Activated gamma-delta T cell (primary cell): ENCODE data around the gene SRSF5.
"Not testable (repeated sequence)": the region's sequence is repeated elsewhere in the genome, so short reads cannot be mapped to it uniquely, and the experiment has no call there.

Experiments
- DNase-seq: peaks from one replicate; lab custom pipeline; 2025; lab: John Stamatoyannopoulos, UW

The SRSF5 gene

GRCh38 chr14:69808919-69809808 lies 42.2 kb downstream of the SRSF5 start:
- no peak for DNase-seq

- DNase-seq, result no peak
These were observed 44.4 kb downstream of the SRSF5 start for GRCh38 chr14:69811227-69811867.

- DNase-seq, result no peak
These were observed 44.9 kb downstream of the SRSF5 start for GRCh38 chr14:69811868-69812252.

GRCh38 chr14:69812711-69813110 lies 45.8 kb downstream of the SRSF5 start:
- DNase-seq, result no peak

GRCh38 chr14:69813346-69813745 lies 46.4 kb downstream of the SRSF5 start:
- DNase-seq, result not testable (repeated sequence)

GRCh38 chr14:69814397-69814796 lies 47.5 kb downstream of the SRSF5 start:
- no peak for DNase-seq

- DNase-seq, result no peak
These were observed 48.6 kb downstream of the SRSF5 start for GRCh38 chr14:69815556-69815955.

GRCh38 chr14:69816216-69816615 lies 49.3 kb downstream of the SRSF5 start:
- DNase-seq, result no peak

- no peak for DNase-seq
These were observed 51.8 kb downstream of the SRSF5 start for GRCh38 chr14:69818758-69819191.

- no peak for DNase-seq
These were observed 52.7 kb downstream of the SRSF5 start for GRCh38 chr14:69819607-69820006.

- no peak for DNase-seq
These were observed 54.0 kb downstream of the SRSF5 start for GRCh38 chr14:69820991-69821390.
